Neural progenitor cell (in vitro differentiated cells): ENCODE results near the gene CHCHD6. TPM values are rescaled to one million over a fixed set of nuclear protein-coding genes. Genes with fewer than 3 reads are reported as not detected.

Experiments used
- DNase-seq: peaks from one replicate; pipeline ENCODE4 v3.0.0-alpha.2; 2016; ENCODE audit warnings: low spot score
- H2AFZ ChIP-seq: fragments of 200-600 bp; sonication (generic); replicated peaks from 2 replicates; pipeline ENCODE4 v1.6.1; 2016; ENCODE audit warnings: antibody characterized with exemption
- H3F3A ChIP-seq: fragments of 200-600 bp; sonication (generic); 2 replicates; pipeline ENCODE4 v1.6.1; 2016; ENCODE audit warnings: antibody characterized with exemption, low read depth
- H3K27ac ChIP-seq: fragments of 200-600 bp; sonication (generic); 2 replicates; pipeline ENCODE4 v1.5.1; 2016; ENCODE audit warnings: mild to moderate bottlenecking
- H3K27me3 ChIP-seq: fragments of 200-600 bp; sonication (generic); 2 replicates; pipeline ENCODE4 v1.6.1; 2016; ENCODE audit warnings: mild to moderate bottlenecking, moderate library complexity
- H3K36me3 ChIP-seq: fragments of 200-600 bp; sonication (generic); 2 replicates; pipeline ENCODE4 v1.5.1; 2016
- H3K4me1 ChIP-seq: fragments of 200-600 bp; sonication (generic); 2 replicates; pipeline ENCODE4 v1.6.1; 2016; ENCODE audit warnings: mixed run types
- H3K4me2 ChIP-seq: fragments of 200-600 bp; sonication (generic); 2 replicates; pipeline ENCODE4 v1.6.1; 2016
- H3K4me3 ChIP-seq: fragments of 200-600 bp; sonication (generic); 2 replicates; pipeline ENCODE4 v1.5.1; 2016
- H3K79me2 ChIP-seq: fragments of 200-600 bp; sonication (generic); 2 replicates; pipeline ENCODE4 v1.6.1; 2016; ENCODE audit warnings: low read depth
- H3K9ac ChIP-seq: fragments of 200-600 bp; sonication (generic); 2 replicates; pipeline ENCODE4 v1.6.1; 2016
- H3K9me3 ChIP-seq: fragments of 200-600 bp; sonication (generic); 2 replicates; pipeline ENCODE4 v1.5.1; 2016; ENCODE audit warnings: low read depth
- H4K20me1 ChIP-seq: fragments of 200-600 bp; sonication (generic); 2 replicates; pipeline ENCODE4 v1.6.1; 2016; ENCODE audit warnings: low read depth
- H3K27ac Mint-ChIP-seq: 3 replicates; pipeline ENCODE4 v1.8.0; 2021; ENCODE audit warnings: mixed read lengths
- H3K27me3 Mint-ChIP-seq: 2 replicates; pipeline ENCODE4 v1.8.0; 2022; ENCODE audit warnings: low read depth, mild to moderate bottlenecking, inconsistent platforms, moderate library complexity, mixed read lengths; ENCODE audit not compliant: insufficient read depth
- H3K36me3 Mint-ChIP-seq: 3 replicates; pipeline ENCODE4 v1.8.0; 2021; ENCODE audit warnings: mixed read lengths
- H3K4me1 Mint-ChIP-seq: 3 replicates; pipeline ENCODE4 v1.8.0; 2021; ENCODE audit warnings: mixed read lengths
- H3K4me3 Mint-ChIP-seq: 3 replicates; pipeline ENCODE4 v1.8.0; 2021; ENCODE audit warnings: mild to moderate bottlenecking, moderate library complexity, mixed read lengths
- H3K9me3 Mint-ChIP-seq: 3 replicates; pipeline ENCODE4 v1.8.0; 2020; ENCODE audit warnings: mixed read lengths
- CTCF ChIP-seq: fragments of 200-600 bp; sonication (generic); IDR thresholded peaks from 2 replicates; pipeline ENCODE4 v1.5.1; 2017; ENCODE audit warnings: antibody characterized with exemption, mild to moderate bottlenecking
- EZH2 ChIP-seq: fragments of 200-600 bp; sonication (generic); IDR thresholded peaks from 2 replicates; pipeline ENCODE4 v1.6.1; 2017; ENCODE audit warnings: antibody characterized with exemption, mild to moderate bottlenecking, moderate library complexity
- EZH2phosphoT487 ChIP-seq: fragments of 200-600 bp; sonication (generic); IDR thresholded peaks from 2 replicates; pipeline ENCODE4 v1.6.1; 2017; ENCODE audit warnings: antibody characterized with exemption
- total RNA-seq: library from RNA; depleted of rRNA; stranded (reverse); fragments of >200 nt; gene quantifications from 2 replicates; pipeline ENCODE4 v1.2.3, GENCODE V29; 2015; ENCODE audit warnings: low replicate concordance

CHCHD6 gene
- total RNA-seq, 1 donor from 2014 or later: 35.7 TPM

GRCh38 chr3:126781406-126781805 is 77.4 kb downstream of the CHCHD6 start:
- H3K4me1 Mint-ChIP-seq: peaks cover 45% of the 10 kb centered on the region
- no peak overlapping the region for H3K27ac Mint-ChIP-seq
- no peak overlapping the region for H3K9ac ChIP-seq
- no peaks in the 10 kb centered on the region for H4K20me1 ChIP-seq
- no peak overlapping the region for H2AFZ ChIP-seq
- TF ChIP-seq CTCF (no peak), EZH2phosphoT487 (no peak), EZH2 (no peak)
- no peak overlapping the region for H3K4me3 ChIP-seq
- no peak overlapping the region for H3K4me3 Mint-ChIP-seq
- H3K36me3 ChIP-seq: no peaks in the 10 kb centered on the region
- H3K4me2 ChIP-seq: peak overlapping the region; percentile 50
- H3K36me3 Mint-ChIP-seq: peaks cover 7% of the 10 kb centered on the region
- no peaks in the 10 kb centered on the region for H3K9me3 ChIP-seq
- DNase-seq: no peak
- H3K4me1 ChIP-seq: peaks cover 56% of the 10 kb centered on the region
- peak overlapping the region; percentile 85 for H3K27ac ChIP-seq
- peaks cover 4% of the 10 kb centered on the region for H3K79me2 ChIP-seq
- H3K27me3 ChIP-seq: no peaks in the 10 kb centered on the region
- H3K27me3 Mint-ChIP-seq: peaks cover 3% of the 10 kb centered on the region
- H3F3A ChIP-seq: peaks cover 41% of the 10 kb centered on the region
- H3K9me3 Mint-ChIP-seq: peaks cover 4% of the 10 kb centered on the region

GRCh38 chr3:126781889-126782491 is 78.0 kb downstream of the CHCHD6 start:
- H3K4me2 ChIP-seq: peak overlapping the region; percentile 50
- no peak overlapping the region for H3K4me3 ChIP-seq
- peaks cover 41% of the 10 kb centered on the region for H3F3A ChIP-seq
- H3K36me3 ChIP-seq: no peaks in the 10 kb centered on the region
- Mint-ChIP-seq H3K4me1 (peaks cover 45% of the 10 kb centered on the region), H3K27me3 (peaks cover 3% of the 10 kb centered on the region), H3K4me3 (no peak overlapping the region), H3K36me3 (peaks cover 7% of the 10 kb centered on the region), H3K9me3 (peaks cover 4% of the 10 kb centered on the region), H3K27ac (peak overlapping the region; percentile 15)
- TF ChIP-seq EZH2 (no peak), CTCF (no peak), EZH2phosphoT487 (no peak)
- H3K9me3 ChIP-seq: no peaks in the 10 kb centered on the region
- no peak overlapping the region for H3K9ac ChIP-seq
- H3K4me1 ChIP-seq: peaks cover 56% of the 10 kb centered on the region
- H3K27me3 ChIP-seq: no peaks in the 10 kb centered on the region
- peaks cover 4% of the 10 kb centered on the region for H3K79me2 ChIP-seq
- no peak overlapping the region for H2AFZ ChIP-seq
- peak overlapping the region; percentile 85 for H3K27ac ChIP-seq
- peak; percentile 62 for DNase-seq
- no peaks in the 10 kb centered on the region for H4K20me1 ChIP-seq

- H3K4me1 ChIP-seq: peaks cover 50% of the 10 kb centered on the region
- H3K27me3 ChIP-seq: no peaks in the 10 kb centered on the region
- Mint-ChIP-seq H3K27me3 (peaks cover 3% of the 10 kb centered on the region), H3K4me3 (no peak overlapping the region), H3K4me1 (peaks cover 41% of the 10 kb centered on the region), H3K36me3 (peaks cover 7% of the 10 kb centered on the region), H3K27ac (peak overlapping the region; percentile 15), H3K9me3 (peaks cover 4% of the 10 kb centered on the region)
- no peaks in the 10 kb centered on the region for H4K20me1 ChIP-seq
- DNase-seq: no peak
- H3K36me3 ChIP-seq: no peaks in the 10 kb centered on the region
- no peaks in the 10 kb centered on the region for H3K9me3 ChIP-seq
- no peak for TF ChIP-seq EZH2phosphoT487
- TF ChIP-seq EZH2: no peak
- no peak for TF ChIP-seq CTCF
- H3K4me3 ChIP-seq: no peak overlapping the region
- H3F3A ChIP-seq: peaks cover 41% of the 10 kb centered on the region
- no peak overlapping the region for H2AFZ ChIP-seq
- no peak overlapping the region for H3K4me2 ChIP-seq
- H3K9ac ChIP-seq: no peak overlapping the region
- peaks cover 4% of the 10 kb centered on the region for H3K79me2 ChIP-seq
- H3K27ac ChIP-seq: no peak overlapping the region
Measured at GRCh38 chr3:126782536-126782935, 78.5 kb downstream of the CHCHD6 start.
